HG03139 (cell line): ENCODE results near the gene FGF2.
"Not testable (repeated sequence)": the region's sequence is repeated elsewhere in the genome, so short reads cannot be mapped to it uniquely, and the experiment has no call there.

Source experiments
- ATAC-seq: cut with Tn5 transposase; IDR thresholded peaks from one replicate; pipeline ENCODE4 v1.9.1; 2021; ENCODE audit not compliant: unreplicated experiment

The FGF2 gene

GRCh38 chr4:122844391-122844790, 17.8 kb downstream of the FGF2 start:
- not testable (repeated sequence) for ATAC-seq

DNA sequence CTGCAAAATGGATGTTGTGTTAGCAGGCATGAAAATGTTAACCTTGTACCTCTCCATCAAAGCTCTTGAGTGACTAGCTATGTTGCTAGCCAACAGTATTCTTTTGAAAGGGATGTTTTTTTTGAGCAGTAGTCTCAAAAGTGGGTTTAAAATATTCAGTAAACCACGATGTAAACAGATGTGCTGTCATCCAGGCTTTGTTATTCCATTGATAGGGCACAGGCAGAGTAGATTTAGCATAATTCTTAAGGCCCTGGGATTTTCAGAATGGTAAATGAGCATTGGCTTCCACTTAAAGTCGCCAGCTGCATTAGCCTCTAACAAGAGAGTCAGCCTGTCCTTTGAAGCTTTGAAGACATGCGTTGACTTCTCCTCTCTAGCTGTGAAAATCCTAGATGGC, 18.4 kb downstream of the FGF2 start:
- no peak for ATAC-seq

- no peak for ATAC-seq
These were observed 19.1 kb downstream of the FGF2 start for GRCh38 chr4:122845760-122846159.

GRCh38 chr4:122847931-122848330, 21.3 kb downstream of the FGF2 start:
- ATAC-seq, result no peak

DNA sequence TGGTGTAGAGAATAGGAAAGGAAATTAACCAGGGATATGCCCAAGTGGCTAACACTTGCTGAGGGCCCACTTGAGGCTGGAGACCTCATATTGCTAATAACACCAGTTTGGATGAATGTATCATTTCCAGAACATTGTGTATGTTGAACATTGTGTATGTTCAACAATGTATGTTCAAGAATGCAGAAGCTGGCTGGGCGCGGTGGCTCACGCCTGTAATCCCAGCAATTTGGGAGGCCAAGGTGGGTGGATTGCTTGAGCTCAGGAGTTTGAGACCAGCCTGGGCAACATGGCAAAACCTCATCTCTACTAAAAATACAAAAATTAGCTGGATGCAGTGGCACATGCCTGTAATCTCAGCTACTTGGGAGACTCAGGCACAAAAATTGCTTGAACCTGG, 23.2 kb downstream of the FGF2 start:
- not testable (repeated sequence) for ATAC-seq

- ATAC-seq, result no peak
These were observed 24.9 kb downstream of the FGF2 start for GRCh38 chr4:122851568-122851967.

DNA sequence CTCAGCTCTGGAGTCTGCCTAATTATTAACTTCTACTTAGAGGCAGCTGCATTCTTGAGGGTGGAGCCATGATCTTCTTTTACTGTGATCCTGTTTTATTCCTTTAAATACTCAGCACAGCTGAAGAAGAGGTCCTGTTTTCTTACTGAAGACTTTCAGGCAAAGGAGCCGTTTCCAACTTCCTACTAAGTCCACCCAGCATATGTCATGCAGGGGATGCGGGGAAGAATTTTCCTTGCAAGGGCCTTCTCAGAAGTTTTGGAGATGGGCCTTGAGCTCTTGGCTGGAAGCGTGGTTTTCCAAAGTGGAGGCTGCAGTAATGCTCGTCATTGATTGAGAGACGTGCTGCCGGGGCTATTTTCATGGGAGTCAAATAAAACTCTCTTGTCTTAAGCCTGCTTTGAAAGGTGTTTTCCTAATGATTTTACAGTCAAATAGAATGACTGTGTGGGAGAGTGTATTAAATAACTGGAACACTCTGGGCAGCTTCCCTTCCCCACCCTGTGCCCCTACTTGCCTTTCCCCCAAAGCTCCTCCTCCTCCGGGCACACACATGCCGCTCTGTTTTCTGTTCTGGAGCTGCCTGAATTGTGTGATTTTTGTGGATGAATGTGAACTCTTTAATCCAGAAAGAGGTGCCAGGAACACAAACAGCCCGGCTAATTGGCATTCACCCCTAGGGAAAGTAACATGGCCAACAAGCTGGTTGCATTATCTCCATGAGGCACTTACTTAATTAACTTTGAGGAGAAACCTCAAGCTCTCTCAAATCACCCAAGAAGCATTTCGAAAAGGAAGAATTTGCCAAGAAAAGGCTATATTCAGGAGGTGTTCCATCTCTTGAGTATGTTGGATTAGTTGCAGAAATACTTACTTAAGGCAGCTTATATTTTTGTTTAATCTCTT, 28.1 kb downstream of the FGF2 start:
- ATAC-seq, result no peak

DNA sequence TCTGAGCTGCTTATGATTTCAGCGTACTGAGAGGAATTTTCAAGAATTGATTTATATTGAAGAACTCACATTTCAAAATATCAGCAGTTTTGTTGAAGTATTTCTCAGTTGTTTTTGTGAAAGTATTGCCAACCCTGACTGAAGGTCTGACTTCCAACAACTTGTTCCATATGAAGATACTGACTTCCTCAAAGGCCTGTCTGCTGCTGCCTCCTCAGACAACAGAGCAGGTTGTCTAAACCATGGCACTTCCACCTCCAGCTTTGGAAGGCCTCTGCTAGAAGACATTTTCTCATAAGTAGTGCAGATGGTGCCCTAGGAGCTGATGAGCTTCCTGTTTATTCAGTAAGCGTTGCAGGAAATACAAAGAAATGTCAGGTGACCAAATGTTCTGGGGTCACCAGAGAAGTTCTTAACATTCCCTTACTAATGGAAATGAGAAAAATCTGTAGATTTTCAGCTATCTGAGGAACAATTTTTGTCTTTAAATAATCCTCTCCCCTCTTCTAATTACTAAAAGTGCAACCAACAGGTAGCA, 28.8 kb downstream of the FGF2 start:
- ATAC-seq, result no peak

DNA sequence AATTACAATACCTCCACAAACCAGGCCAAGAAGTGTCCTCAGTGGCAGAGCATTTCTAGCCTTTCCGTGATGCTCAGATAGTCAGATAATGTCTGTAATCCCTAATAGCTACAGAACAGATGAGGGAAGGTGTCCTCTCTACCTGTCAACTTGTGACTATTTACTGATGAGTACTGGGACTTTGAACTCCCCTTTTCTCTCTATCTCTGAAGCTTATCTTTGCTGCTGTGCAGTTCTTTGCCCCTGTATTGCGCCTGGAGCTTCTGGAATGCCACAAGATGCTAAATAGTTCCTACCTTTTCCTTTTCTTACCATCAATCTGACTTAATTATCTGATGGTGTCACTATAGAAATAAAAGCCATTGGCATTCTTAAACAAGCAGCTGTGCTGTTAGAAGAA, 30.5 kb downstream of the FGF2 start:
- no peak for ATAC-seq

- ATAC-seq, result no peak
These were observed 32.1 kb downstream of the FGF2 start for GRCh38 chr4:122858705-122859104.

GRCh38 chr4:122861172-122861943, 34.7 kb downstream of the FGF2 start:
- ATAC-seq, result no peak

DNA sequence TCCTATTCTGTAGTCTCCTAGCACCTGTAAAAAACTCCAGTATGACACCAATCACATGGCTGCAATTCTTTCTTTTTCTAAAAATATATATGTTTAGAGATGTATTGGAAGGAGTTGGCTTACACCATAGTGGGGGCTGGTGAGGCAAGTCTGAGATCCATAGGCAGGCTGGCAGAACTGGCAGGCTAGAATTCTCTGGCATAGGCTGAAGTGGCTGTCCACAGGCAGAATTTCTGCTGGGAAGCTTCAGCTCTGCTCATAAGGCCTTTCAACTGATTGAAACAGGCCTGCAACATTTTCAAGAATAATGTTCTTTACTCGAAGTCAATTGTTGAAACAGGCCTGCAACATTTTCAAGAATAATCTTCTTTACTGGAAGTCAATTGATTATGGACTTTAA, 37.0 kb downstream of the FGF2 start:
- no peak for ATAC-seq

- no peak for ATAC-seq
These were observed 38.8 kb downstream of the FGF2 start for GRCh38 chr4:122865425-122865824.

DNA sequence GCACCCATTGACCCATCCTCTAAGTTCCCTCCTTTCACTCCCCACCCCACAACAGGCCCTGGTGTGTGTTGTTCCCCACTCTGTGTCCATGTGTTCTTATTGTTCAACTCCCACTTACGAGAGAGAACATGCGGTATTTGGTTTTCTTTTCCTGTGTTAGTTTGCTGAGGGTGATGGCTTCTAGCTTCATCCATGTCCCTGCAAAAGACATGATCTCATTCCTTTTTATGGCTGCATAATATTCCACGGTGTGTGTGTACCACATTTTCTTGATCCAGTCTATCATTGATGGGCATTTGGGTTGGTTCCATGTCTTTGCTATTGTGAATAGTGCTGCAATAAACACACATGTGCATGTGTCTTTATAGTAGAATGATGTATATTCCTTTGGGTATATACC, 41.6 kb downstream of the FGF2 start:
- ATAC-seq, result not testable (repeated sequence)

- ATAC-seq, result no peak
These were observed 46.5 kb downstream of the FGF2 start for GRCh38 chr4:122873146-122873545.

DNA sequence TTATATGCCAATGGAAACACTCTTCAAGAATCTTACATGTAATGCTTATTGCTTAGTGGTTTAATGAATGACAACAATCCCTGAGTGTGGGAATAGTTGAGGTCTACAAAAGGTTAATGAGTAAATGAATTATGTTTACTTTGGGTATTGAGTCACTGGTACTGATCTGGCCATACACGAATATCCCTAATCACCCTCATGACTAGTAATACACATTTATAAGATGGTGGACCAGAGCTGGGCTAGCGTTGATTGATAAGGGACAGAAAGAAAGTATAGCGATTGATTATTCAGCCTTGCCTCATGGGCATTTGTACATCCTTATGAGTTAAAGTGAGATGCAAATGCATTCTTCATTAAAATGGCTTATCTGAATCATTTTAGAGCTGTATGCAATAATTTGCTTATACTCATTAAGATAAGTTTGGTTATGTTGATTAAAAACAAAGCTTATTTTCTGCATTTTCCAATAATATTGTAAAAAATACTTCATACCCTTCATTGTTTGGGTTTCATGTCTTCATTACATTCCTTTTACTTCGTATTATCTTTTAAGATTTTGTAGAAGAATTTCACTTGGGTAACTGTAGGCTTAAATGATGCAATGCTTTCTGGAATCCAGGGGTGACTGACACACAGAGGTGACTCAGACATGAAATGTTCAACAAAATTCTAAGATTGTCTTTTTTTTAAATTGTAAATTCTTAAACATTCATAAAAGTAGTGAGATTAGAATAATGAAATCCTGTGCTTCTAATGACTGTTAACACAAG, 47.4 kb downstream of the FGF2 start:
- no peak for ATAC-seq

DNA sequence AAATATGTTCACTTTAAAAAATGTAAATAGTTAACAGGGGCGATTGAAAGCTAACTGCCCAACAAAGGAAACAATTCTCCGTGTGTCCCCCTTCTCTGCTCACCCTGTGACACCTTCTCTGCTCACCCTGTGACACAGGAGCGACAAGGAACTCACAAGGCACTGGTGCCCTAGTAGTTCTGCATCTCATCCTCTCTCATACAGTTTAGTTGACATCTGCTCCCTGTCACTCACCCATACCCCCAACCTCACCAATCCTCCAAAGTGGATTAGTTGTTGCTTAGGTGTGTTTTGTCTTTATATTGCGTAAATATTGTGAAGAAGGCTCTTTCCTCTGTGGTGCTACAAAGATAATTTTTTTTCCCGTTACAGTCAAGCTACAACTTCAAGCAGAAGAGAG, 49.3 kb downstream of the FGF2 start:
- no peak for ATAC-seq

GRCh38 chr4:122876456-122876855, 49.8 kb downstream of the FGF2 start:
- ATAC-seq, result no peak

DNA sequence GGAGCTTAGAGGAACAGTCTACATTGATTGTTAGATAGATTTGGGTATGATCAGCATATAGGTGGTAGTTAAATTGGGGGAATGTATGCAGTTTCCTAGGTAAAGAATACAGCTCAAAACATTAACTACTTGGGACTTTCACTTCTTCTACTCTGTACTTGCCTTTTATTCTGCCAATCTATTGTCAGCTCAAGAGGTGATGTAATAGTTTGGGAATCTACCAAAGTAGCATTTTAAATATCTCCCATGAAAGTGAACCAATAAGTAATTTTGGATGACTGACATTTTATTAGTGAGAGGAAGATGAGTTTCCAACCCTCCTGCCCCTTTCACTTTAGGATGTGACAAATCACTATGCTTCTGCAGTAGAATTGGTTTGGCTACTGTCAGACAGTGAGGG, 52.4 kb downstream of the FGF2 start:
- no peak for ATAC-seq

GRCh38 chr4:122882857-122883735, 56.5 kb downstream of the FGF2 start:
- no peak for ATAC-seq
